Stimulated activated effector memory CD8-positive, alpha-beta T cell treated with anti-CD3 and anti-CD28 coated beads, Interleukin-12 subunit alpha, Interleukin-12 subunit beta, amount 100 ng/mL, for 72 hours (primary cell): Measurements from ENCODE around the gene FYCO1.

Source experiments
- ATAC-seq: fragments of 150-1000 bp; cut with Tn5 transposase; 2 replicates; pipeline ENCODE4 v1.10.0; 2021
- DNase-seq, 2 donors: peaks; one replicate each; pipeline ENCODE4 v3.0.0; 2021 to 2022; ENCODE audit warnings: low spot score in 2 of 2
- H3K27ac Mint-ChIP-seq: one replicate; pipeline ENCODE4 v1.8.0; 2022; ENCODE audit warnings: mild to moderate bottlenecking, mixed read lengths
- H3K36me3 Mint-ChIP-seq: one replicate; pipeline ENCODE4 v1.8.0; 2022; ENCODE audit warnings: mild to moderate bottlenecking, mixed read lengths
- H3K4me1 Mint-ChIP-seq: one replicate; pipeline ENCODE4 v1.8.0; 2022; ENCODE audit warnings: mixed read lengths
- H3K4me3 Mint-ChIP-seq: one replicate; pipeline ENCODE4 v1.8.0; 2022; ENCODE audit warnings: mild to moderate bottlenecking, mixed read lengths
- H3K9me3 Mint-ChIP-seq: one replicate; pipeline ENCODE4 v1.8.0; 2022; ENCODE audit warnings: mixed read lengths

The FYCO1 gene

DNA sequence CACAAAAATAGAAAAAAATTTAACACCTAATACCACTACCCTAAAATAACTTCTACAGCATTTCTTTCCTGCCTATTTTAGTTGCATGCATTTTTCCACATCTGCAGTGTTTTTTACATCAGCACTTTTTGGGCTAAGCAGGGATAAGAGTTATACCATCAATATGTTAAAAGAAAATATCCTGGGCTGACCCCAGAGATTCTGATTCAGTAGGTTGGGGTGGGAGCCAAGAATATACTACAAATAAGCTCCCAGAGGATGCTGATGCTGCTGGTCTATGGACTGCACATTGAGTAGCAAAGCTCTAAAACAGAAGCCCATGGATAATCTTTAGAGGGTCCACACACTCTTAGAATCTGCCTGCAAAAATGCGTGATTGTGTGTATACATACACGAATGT is 14.8 kb downstream of the FYCO1 start:
- H3K4me1 Mint-ChIP-seq = peaks cover 82% of the 10 kb centered on the region
- H3K27ac Mint-ChIP-seq = peak overlapping the region; percentile 48
- no peaks in the 10 kb centered on the region for H3K9me3 Mint-ChIP-seq
- DNase-seq (no peak), ATAC-seq (no peak)
- H3K4me3 Mint-ChIP-seq = peak overlapping the region; percentile 67
- H3K36me3 Mint-ChIP-seq = peaks cover 77% of the 10 kb centered on the region

DNA sequence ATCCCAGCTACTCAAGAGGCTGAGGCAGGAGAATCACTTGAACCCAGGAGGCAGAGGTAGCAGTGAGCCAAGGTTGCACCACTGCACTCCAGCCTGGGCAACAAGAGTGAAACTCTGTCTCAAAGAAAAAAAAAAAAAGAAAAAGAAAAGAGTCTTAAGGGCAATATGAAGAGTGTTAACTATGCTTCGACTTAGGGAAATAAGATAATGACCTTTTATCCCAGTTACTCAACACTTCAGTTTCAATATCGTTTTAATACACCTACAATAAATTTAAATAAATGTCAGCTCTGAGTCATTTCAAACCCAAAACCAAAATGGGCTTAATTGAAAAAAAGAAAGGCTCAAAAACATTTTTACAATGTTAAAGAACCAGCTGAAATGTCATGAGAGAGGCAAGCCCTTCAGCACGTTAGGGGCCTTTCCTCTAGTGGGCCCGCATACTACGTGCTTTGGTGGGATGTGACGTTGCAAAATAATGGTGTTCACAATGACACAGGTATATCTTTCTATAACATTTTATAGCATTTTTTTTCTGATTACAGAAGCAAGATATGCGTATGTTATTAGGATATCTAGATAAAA is 15.3 kb downstream of the FYCO1 start:
- Mint-ChIP-seq H3K36me3 (peaks cover 81% of the 10 kb centered on the region), H3K9me3 (no peaks in the 10 kb centered on the region), H3K4me3 (peak overlapping the region; percentile 67), H3K27ac (peak overlapping the region; percentile 94), H3K4me1 (peaks cover 82% of the 10 kb centered on the region)
- peak; percentile 63 for ATAC-seq
- no peak for DNase-seq

DNA sequence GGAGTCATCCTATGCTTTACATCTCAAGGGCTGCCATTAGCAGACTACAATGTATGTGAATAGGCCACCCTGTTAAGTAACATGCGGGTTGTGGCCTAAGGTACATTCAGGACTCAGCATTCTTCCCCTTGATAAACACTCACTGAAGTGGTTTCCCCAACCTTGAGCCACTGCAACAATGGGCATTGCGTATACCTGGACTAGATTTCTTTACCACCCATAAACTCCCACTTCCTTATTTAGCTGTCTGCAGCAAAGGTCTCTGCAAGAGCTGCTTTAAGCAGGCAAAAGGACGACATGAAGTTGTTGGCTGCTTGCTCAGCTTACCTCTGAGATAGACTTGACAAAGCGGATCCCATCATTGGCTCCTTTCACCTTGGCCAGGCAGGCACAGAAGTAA is 16.2 kb downstream of the FYCO1 start:
- peak overlapping the region; percentile 67 for H3K4me3 Mint-ChIP-seq
- H3K4me1 Mint-ChIP-seq = peaks cover 84% of the 10 kb centered on the region
- ATAC-seq (no peak), DNase-seq (no peak)
- H3K27ac Mint-ChIP-seq = peak overlapping the region; percentile 94
- H3K36me3 Mint-ChIP-seq = peaks cover 81% of the 10 kb centered on the region
- no peaks in the 10 kb centered on the region for H3K9me3 Mint-ChIP-seq

DNA sequence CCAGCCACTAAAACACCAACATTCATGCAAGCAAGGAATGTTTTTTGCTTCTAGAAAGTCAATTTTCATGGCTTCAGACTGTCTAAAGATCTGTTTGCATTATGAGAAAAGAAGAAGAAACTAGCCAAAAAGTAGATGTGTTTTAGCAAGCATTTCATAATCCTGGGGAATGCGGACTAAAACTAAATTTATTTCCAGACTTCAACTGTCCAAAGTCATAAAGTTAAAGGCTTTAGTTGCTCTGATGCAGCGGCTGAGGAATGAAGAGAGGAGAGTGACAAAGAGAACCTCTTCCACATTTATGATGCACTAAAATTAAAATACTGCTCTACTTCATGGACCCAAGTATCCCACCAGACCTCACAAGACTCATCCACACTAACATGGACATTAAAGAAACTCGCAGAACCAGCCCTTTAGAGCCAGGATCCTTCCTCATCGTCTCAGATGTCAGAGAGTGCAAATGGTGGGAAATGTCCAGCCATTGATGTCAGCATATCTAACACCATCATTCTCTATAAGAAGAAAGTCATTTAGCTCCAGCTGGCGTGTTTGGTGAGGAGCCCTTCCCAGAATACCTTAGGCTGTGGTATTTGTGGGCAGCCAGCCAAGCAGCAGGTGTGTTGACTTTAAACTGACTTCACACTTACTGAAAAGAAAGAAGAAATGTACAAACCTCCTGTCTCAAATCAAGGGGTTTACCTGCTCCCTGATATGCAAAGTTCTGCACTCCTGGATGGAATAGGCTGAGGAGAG is 17.4 kb downstream of the FYCO1 start:
- Mint-ChIP-seq H3K4me3 (peak overlapping the region; percentile 67), H3K36me3 (peaks cover 78% of the 10 kb centered on the region), H3K4me1 (peaks cover 80% of the 10 kb centered on the region), H3K27ac (peak overlapping the region; percentile 94), H3K9me3 (no peaks in the 10 kb centered on the region)
- DNase-seq (no peak), ATAC-seq (peak; percentile 45)

DNA sequence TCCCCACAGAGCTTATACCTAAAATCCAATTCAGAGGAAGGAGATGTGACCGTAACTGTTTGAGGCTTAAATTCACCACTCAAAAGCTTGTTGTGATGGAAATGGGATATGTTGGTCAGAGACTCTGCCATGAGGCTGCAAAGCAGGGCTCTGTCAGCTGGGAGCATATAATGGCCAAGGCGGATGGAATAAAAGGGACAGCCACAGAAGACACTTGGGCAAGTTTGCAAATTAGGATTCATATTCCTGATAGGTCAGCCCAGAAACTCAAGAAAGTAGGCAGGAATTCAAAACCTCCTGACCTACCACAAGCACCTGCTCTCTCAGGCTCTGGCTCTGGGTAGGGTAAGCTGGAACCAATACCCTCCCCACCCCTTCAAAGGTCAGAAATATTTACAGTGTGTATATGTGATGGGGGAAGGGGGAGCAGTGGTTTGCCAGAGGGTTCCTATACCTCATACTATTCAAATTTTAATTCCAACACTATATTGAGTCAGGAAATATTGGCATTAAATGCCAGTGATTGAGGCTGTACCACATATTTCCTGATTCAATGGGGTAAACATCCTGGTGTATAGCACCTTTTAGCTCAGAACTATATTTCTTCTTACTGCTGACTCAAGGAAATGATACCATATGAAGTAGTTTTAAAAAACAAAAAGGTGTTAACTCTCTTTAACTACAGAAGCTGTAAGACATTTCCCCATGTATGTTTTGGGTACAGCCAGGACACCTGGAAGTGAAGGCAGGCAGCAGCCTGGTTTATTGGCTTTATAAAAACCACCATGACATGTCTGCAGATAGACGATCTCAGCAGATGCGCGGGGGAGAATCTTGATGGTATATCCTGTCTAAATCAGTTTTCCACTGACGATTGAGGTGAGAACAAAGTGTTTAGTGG is 19.2 kb downstream of the FYCO1 start:
- DNase-seq (no peak), ATAC-seq (peak; percentile 22)
- Mint-ChIP-seq H3K4me3 (peak overlapping the region; percentile 67), H3K36me3 (peaks cover 83% of the 10 kb centered on the region), H3K4me1 (peaks cover 89% of the 10 kb centered on the region), H3K9me3 (no peaks in the 10 kb centered on the region), H3K27ac (peak overlapping the region; percentile 87)

DNA sequence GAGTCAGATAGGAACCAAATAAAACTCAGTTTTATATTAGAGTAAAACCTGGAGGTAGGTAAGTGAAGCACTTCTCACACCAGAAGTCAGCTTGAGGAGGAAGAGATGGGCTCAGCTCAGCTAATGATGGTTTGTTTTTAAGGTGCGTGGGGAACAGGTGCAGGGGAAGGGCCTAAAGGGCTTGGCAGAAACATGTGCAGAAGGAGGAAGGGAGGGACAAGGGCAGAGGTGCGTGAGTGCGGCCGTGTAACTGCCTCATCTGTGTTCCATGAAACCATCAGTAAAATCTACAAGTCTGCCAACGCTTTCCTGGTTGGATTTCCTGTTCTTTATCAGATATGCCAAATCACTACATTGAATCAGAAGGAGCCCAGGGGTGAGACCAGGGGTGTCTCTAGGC is 19.9 kb downstream of the FYCO1 start:
- Mint-ChIP-seq H3K4me3 (peak overlapping the region; percentile 67), H3K27ac (peak overlapping the region; percentile 87), H3K36me3 (peaks cover 83% of the 10 kb centered on the region), H3K9me3 (no peaks in the 10 kb centered on the region), H3K4me1 (peaks cover 89% of the 10 kb centered on the region)
- DNase-seq (no peak), ATAC-seq (peak; percentile 4)

DNA sequence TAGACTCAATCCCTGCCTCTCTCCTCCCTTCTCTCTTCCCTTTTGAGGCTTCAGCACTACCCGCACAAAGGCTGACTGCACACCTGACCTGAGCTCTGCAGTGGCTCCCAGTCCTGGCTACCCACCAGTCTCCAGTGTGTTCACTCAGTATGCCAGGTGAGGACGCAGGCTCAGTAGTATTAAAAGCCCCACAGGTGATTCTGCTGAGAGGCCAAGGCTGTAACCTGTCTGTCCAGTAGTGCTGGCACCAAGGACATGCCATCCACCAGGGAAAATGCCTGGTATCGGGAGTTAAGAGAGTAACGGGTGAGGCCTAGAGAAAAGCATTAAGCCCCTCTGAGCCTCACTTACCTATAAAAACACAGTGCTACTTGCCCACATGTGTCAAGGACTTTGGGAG is 20.9 kb downstream of the FYCO1 start:
- no peak for DNase-seq
- Mint-ChIP-seq H3K4me3 (peak overlapping the region; percentile 67), H3K36me3 (peaks cover 83% of the 10 kb centered on the region), H3K27ac (peak overlapping the region; percentile 87), H3K9me3 (no peaks in the 10 kb centered on the region), H3K4me1 (peaks cover 92% of the 10 kb centered on the region)
- no peak for ATAC-seq

DNA sequence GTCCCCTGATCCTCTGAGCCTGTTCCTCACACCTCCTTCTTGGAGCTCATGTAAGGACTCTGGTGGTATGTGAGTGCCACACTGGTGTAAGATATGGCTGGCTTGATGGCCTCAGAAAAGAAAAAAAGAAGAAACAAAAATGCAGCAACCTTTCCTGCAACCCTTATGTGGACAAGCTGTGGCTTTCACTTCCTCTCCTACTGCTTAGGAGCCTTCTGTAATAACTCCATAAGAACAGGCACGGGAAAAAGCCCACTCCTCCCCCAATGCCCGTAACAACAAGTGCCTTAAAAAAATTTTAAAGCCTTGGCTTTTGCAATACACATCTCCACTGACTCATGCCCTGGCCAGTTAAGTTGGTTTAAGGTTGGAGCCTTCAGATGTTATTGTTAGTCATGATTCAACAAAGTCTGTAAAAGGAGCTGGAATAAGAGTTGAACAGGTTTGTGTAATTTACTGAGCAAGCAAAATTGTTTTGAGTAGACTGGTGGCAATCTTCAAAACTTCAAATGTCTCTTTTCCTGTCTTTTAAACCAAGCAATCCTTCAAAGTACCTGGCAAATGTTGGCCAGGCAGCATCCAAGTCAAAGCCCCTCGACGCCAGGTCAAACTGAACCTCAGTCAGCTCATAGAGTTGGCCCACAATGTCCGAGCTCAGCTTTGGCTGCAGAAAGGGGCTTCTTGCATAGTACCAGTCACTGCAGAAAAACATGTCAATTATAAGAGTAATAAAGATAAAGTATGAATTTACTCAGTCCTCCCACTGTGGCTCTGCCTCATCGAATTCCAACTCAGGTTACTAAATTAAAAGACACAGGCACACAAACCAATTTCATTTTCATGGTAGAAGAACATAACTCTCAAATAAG is 22.9 kb downstream of the FYCO1 start:
- peaks cover 83% of the 10 kb centered on the region for H3K36me3 Mint-ChIP-seq
- DNase-seq (no peak), ATAC-seq (peak; percentile 84)
- peak overlapping the region; percentile 51 for H3K4me3 Mint-ChIP-seq
- peaks cover 92% of the 10 kb centered on the region for H3K4me1 Mint-ChIP-seq
- H3K9me3 Mint-ChIP-seq = no peaks in the 10 kb centered on the region
- H3K27ac Mint-ChIP-seq = peak overlapping the region; percentile 83

DNA sequence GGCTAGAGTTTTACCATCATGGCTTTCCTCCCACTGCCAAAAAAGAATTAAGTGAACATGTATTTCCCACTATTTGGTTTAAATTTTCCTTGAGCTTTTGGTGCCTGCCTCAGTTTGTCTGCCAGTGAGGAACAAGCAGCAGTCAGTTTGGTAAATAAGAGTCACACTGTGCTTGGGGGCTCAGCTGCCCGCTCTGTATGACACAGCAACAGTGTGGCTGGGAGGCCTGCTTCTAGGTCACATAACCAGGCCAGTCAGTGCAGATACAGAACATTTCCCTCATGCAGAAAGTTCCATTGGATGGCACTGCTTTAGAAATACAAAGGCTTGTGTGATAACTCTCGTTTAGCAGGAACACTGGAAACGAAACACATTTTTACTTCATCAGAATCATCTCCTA is 25.7 kb downstream of the FYCO1 start:
- ATAC-seq = peak; percentile 66
- peaks cover 94% of the 10 kb centered on the region for H3K4me1 Mint-ChIP-seq
- H3K9me3 Mint-ChIP-seq = no peaks in the 10 kb centered on the region
- peak overlapping the region; percentile 73 for H3K4me3 Mint-ChIP-seq
- H3K36me3 Mint-ChIP-seq = peaks cover 98% of the 10 kb centered on the region
- DNase-seq = no peak
- H3K27ac Mint-ChIP-seq = peak overlapping the region; percentile 83

DNA sequence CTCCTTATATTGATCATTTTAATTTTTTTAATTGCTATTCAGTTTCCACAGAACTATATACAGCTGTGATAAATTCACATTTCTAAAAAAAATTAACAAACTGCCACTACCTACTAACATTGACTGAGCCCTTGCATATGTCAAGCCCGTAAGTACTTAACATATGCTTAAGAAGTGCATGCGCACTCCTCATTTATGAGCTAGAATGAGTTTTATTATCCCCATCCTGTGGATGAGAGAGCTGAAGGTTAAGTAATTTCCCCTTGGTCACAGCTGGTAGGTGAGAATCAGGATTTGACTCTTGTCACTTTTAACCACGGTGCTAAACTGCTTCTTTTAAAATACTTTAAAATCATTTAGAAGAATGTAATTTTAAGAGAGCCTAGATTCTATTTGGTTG is 26.5 kb downstream of the FYCO1 start:
- peak; percentile 14 for ATAC-seq
- Mint-ChIP-seq H3K9me3 (no peaks in the 10 kb centered on the region), H3K27ac (peak overlapping the region; percentile 77), H3K4me3 (peak overlapping the region; percentile 73), H3K36me3 (peaks cover 98% of the 10 kb centered on the region), H3K4me1 (peaks cover 95% of the 10 kb centered on the region)
- no peak for DNase-seq

DNA sequence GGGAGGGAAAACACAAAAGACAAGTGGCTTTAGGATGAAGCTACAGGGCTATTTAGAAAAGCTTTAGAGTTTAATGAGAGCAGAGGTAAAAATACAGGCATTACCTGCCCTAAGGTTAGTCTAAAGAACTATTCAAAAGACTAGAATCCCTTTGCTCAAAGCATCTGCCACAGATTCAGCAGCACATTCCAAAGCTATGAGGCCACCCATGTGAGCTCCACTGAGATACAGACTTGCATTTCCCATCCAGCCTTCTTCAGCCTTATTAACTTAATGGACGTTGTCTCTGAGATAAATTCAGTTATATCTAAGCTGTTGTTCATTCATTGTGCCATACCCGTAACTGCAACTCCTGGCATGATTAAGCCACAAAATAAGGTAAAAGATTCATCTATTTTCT is 26.9 kb downstream of the FYCO1 start:
- no peaks in the 10 kb centered on the region for H3K9me3 Mint-ChIP-seq
- H3K4me1 Mint-ChIP-seq = peaks cover 99% of the 10 kb centered on the region
- no peak for DNase-seq
- H3K27ac Mint-ChIP-seq = peak overlapping the region; percentile 77
- peak overlapping the region; percentile 73 for H3K4me3 Mint-ChIP-seq
- no peak for ATAC-seq
- peaks cover 100% of the 10 kb centered on the region for H3K36me3 Mint-ChIP-seq

DNA sequence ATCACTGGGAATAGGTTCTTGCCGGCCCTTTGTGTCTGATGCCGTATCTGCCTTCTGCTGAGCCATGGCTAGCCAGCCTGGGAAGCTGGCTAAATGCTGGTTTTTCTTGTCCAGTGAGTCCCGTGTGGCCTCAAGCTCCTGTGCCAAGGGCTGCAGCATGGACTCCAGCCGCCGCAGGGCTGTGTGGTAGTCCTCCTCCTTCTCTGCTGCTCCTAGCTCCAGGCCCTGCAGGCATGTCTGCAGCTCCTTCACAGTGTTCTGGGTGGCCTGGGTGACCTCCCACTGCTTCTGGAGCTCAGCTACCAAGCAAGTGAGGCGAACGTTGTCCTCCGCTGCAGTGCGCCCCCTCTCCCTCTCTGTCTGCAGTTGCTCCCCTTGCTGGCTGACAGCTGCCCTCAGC is 27.5 kb downstream of the FYCO1 start:
- Mint-ChIP-seq H3K4me1 (peaks cover 100% of the 10 kb centered on the region), H3K27ac (peak overlapping the region; percentile 77)

DNA sequence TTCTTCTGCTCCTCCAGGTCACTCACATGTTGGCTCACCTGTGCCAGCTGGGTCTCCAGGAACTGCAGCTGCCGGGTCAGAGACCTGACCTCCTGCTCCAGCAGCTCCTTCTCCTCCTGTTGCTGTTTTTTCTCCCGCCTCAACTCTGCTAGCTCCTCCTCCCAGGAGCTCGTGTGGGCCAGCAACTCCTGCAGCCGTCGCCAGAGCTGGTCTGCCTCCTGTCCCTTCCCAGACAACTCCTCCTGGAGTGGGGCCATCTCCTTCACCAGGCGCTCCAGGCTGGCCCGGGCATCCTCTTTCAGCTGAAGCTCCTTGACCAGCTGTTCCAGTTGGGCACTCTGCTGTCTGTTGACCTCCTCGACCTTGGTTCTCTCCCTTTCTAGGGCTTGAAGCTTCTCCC is 27.9 kb downstream of the FYCO1 start:
- H3K36me3 Mint-ChIP-seq = peaks cover 100% of the 10 kb centered on the region
- H3K4me1 Mint-ChIP-seq = peaks cover 100% of the 10 kb centered on the region
- H3K4me3 Mint-ChIP-seq = peak overlapping the region; percentile 73
- peak overlapping the region; percentile 77 for H3K27ac Mint-ChIP-seq
- H3K9me3 Mint-ChIP-seq = no peaks in the 10 kb centered on the region
- ATAC-seq = no peak
- DNase-seq = no peak

More for the DNA sequence above, 27.5 kb downstream of the FYCO1 start:
- Mint-ChIP-seq H3K4me3 (peak overlapping the region; percentile 73), H3K9me3 (no peaks in the 10 kb centered on the region), H3K36me3 (peaks cover 100% of the 10 kb centered on the region)
- no peak for DNase-seq
- ATAC-seq = no peak

DNA sequence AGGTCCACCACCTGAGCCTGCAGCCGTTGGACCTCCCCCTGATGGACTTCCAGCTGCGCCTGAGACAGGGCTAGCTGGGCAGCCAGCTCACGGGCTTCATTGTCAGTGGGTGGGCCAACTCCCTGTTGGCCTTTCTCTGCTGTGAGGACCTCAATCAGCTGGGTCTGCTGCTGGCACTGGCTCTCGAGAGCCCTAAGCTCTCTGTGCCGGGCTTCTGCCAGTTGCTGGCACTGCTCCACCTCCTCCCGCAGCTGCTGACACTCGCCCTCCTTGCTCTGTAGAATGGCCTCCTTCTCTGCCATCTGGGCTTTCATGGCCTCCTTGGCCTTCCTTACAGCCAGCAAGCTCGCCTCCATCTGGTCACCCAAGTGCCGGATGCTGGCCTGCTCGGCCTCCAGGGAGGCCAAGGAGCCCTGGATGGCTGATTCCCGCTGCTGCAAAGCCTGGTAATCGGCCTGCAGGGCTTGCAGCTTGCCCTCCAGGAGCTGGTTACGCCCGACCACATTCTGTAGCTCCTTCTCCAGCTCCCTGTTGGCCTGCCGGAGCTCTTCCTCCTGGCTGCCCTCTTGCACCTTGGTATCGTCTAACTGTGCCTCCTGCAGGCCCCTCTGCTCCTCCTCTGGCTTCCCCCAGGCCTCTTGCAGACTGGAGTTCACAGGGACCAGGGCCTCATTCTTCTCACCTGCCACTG is 28.5 kb downstream of the FYCO1 start:
- DNase-seq (no peak), ATAC-seq (no peak)
- H3K9me3 Mint-ChIP-seq = no peaks in the 10 kb centered on the region
- peaks cover 100% of the 10 kb centered on the region for H3K36me3 Mint-ChIP-seq
- peak overlapping the region; percentile 73 for H3K4me3 Mint-ChIP-seq
- peaks cover 100% of the 10 kb centered on the region for H3K4me1 Mint-ChIP-seq
- peak overlapping the region; percentile 77 for H3K27ac Mint-ChIP-seq
